Fibroblast of skin of back (primary cell): ENCODE results near the gene ARPC5.

ENCODE experiments used
- DNase-seq: peaks from one replicate; pipeline ENCODE4 v3.0.0-alpha.2; 2013

Gene ARPC5

DNA sequence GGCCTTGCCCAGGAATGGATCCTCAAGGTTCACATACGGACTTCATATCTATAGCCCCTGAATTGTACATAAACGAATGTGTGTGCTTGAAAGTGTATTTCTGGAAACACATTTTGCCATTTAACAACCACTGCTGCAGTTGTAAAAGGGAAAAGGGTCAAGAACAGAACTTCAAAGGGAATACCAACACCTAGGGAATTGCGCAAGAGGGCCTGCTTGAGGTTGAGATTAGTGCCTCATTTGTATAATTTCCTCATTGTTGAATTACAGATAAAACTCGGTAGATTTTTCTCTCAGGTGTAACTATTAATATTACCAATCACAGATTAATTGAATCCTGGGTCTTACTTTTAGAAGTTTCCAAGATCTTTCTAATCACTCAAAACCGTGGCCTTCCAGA, 51.4 kb downstream of the ARPC5 start:
- no peak for DNase-seq

DNA sequence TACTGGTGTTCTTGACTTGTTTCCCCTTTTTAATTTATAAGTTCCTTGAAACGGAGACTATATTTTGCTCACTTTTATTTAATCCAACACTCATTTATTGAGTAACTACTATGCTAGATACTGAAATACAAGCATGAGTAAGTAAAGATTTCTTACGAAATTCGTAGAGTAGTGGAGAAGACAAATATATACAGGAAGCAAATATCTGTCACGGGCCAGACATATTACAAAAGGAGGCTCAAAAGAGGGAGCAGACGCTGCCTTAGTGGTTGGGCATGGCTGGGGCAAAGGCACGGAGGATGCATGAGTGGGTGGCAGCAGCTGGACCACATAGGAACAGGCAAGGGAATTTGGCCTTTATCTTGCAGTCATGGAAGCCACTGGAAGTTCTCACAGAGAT, 52.1 kb downstream of the ARPC5 start:
- DNase-seq, result no peak

DNA sequence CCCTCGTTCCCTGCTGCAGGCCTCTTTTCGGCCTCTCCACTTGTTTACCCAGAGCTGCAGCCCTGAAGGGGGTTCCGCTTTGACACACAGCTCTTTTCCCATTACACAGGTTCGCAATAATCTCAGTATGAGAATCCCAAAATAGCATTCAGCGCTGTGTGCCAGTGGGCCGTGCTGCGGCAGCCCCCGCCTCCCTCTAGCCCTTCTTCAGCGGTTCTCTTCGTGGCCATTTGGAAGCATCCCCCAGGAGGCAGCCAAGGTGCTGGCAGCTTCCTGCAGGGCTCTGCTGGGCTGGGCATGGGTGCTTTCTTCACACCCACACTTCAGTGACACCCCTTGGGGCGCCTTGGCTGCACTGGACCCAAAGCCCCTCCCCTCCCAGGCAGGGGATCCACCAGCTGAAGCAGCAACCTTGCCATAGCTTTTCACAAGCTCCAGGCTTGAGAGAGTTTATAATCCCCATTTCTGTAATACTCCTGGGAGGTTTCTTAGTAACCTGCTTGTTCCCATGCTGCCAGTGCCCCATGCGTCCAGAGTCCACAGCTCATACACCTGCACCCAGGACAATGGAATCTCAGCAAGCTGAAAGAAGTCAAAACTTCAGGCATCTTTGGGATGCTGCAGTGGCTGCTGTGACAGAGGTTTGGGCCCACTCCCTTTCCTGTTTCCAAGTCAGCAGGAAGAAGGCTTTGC, 53.4 kb downstream of the ARPC5 start:
- DNase-seq, result no peak

DNA sequence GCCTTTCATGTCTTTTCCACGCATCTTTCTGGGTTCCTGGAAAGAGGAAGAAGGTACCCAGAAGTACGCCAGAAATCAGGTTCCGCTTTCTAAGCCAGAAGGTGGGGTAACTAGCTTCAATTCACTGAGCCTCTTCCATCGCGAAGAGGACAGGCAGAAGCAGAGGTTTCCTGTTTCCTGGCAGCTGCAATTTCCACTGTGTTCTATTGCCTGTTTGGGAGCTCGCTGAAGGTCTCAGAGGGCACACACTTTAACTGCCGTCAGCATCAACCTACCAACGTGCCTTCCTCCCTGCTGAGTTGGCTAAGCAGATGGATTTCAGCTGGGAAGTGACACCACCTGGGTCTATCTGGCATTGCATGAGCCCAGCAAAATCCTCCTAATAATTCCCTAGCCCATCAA, 55.3 kb downstream of the ARPC5 start:
- peak; percentile 32 for DNase-seq

DNA sequence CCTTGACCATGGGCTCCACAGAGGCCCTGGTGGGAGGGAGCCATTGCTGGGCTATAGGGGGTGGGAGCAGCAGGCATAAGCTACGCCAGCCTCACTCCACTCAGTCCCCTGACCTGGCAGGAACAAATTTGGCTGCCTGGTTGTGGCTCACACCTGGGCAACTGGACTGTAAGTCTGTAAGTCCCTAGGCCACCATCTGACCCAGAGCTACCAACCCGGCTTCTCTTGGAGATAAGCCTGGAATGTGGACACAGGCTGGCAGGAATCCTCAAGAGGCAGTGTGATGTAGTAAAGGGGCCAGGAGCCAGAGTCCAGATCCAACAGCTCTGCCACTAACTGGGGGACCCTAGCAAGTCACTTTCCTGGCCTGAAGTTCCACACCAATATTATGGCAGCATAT, 56.7 kb downstream of the ARPC5 start:
- DNase-seq, result no peak

DNA sequence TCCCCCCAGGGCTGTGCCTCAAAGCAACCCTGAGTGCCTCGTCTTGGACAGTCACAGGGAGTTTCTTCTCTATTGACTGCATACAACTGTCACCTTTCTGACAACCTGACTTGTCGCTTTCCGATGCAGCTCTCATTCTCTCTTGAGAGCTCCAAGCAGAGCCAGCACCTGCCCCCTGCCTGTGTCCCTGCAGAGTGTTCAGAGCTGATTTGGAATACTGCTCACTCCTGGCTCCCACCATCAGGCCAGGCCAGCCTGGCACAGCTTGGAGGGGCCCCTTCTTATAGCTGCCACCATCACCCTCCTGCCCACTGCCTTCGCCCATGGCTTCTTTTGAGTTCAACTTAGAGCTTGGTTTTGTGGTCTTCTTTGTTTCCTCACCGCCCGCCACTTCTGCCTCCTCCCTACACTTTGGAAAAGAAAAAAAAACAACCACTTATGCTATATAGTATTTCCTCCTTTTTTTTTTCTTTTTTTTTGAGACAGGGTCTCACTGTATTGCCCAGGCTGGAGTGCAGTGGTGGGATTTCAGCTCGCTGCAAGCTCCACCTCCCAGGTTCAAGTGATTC, 57.6 kb downstream of the ARPC5 start:
- DNase-seq, result no peak

DNA sequence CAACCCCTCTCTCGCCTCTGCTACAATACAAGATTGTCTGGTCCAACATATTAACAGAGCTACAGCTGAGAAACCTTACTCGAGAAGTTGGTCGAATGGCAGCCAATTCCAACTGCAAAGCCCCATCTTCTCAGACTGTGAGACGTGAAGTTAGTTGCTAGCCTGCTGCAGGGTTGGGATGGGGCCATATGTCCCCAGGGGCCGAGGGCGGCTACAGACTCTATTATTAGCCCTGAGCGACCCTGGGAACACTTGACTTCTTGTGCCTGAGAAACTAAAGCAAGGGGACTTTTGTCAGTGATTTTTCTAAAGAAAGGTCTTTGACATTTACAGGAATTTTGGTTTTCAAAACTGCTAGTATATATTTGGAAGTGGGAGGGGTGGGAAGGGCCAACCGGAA, 59.0 kb downstream of the ARPC5 start:
- no peak for DNase-seq

DNA sequence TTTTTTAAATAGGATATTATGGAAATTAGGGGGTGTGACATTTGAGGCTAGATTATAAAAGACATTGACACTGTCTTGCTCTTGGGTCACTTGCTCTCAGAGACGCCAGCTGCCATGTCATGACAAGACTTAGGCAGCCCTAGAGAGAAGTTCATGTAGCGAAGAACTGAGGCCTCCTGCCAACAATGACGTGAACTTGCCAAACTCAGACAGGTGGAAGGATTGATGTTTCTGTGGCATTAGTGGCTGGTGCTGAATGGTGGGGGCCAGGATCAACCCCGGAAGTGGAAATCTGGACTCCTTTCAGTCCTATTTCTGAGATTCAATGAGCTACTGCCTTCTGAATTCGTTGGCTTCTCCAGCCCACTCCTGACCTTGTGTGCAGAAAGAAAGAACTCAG, 60.0 kb downstream of the ARPC5 start:
- no peak for DNase-seq

DNA sequence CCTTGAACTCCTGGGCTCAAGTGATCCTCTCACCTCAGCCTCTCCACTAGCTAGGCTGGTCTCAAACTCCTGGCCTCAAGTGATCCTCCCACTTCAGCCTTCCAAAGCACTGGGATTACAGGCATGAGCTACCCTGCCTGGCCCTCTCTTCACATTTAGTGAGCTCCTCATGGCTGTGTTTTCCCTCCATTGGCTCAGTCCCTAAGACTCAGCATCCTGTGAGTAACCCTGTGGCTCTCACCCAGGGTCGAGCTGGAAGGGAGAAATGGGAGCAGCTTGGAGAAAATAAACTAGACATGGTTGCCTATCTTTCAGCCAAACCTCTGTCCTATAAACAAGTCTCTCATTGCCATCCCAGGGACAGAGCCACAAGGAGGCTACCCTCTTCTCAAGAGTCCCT, 62.9 kb downstream of the ARPC5 start:
- DNase-seq, result no peak

DNA sequence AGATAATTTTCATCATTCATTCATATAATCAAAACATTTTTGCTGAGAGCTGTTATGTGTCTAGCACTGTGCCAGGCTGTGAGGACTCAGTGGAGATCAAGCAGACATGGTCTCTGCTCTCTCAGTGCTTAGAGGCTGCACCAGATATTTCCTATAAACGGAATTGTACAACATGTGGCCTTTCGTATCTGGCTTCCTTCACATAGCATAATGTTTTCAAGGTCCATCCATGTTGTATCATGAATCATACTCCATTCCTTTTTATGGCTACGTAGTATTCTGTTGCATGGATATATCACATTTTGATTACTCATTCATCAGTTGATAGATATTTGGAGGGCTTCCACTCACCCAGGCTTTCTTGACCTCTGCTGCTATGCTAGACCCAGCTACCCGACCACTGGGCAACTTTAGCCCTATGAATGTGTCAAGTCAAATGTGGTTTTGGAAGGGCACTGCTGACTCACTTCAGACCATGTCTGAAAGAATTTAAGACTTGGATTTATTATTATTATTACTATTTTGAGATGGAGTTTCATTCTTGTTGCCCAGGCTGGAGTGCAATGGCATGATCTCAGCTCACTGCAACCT, 63.8 kb downstream of the ARPC5 start:
- DNase-seq, result peak; percentile 55
